SK-N-SH treated with all-trans-retinoic acid at 6 μM for 48 hours (cell line): ENCODE measurements around the gene HTT.

ENCODE experiments used
- ATAC-seq: fragments of 200-7000 bp; cut with Tn5 transposase; 3 replicates; pipeline ENCODE4 v1.9.1; 2020; ENCODE audit warnings: mild to moderate bottlenecking, moderate library complexity
- ARNTL ChIP-seq: fragments of 450-650 bp; formaldehyde crosslinking; IDR thresholded peaks from 2 replicates; pipeline ENCODE4 v1.5.0; 2020; ENCODE audit warnings: low read depth, mild to moderate bottlenecking, moderate library complexity, borderline replicate concordance
- BACH2 ChIP-seq: fragments of 250-450 bp; sonication (Bioruptor Pico); IDR thresholded peaks from 2 replicates; pipeline ENCODE4 v1.9.0; 2021; ENCODE audit warnings: mild to moderate bottlenecking, borderline replicate concordance
- CSDC2 ChIP-seq: fragments of 250-450 bp; sonication (Bioruptor Pico); IDR thresholded peaks from 2 replicates; pipeline ENCODE4 v1.5.0; 2020; ENCODE audit warnings: mild to moderate bottlenecking, moderate library complexity
- ESRRG ChIP-seq: fragments of 250-450 bp; sonication (Bioruptor Pico); IDR thresholded peaks from 2 replicates; pipeline ENCODE4 v1.6.1; 2021; ENCODE audit warnings: mild to moderate bottlenecking
- GLIS3 ChIP-seq: fragments of 250-450 bp; sonication (Bioruptor Pico); IDR thresholded peaks from 2 replicates; pipeline ENCODE4 v1.5.0; 2020; ENCODE audit warnings: mild to moderate bottlenecking, moderate library complexity
- ISL1 ChIP-seq: fragments of 250-450 bp; sonication (Bioruptor Pico); IDR thresholded peaks from 2 replicates; pipeline ENCODE4 v2.1.2; 2022; ENCODE audit warnings: mild to moderate bottlenecking, moderate library complexity
- OSR1 ChIP-seq: fragments of 250-450 bp; sonication (Bioruptor Pico); IDR thresholded peaks from 2 replicates; pipeline ENCODE4 v1.8.0; 2022; ENCODE audit warnings: moderate library complexity, mild to moderate bottlenecking, inconsistent platforms
- PPARA ChIP-seq: fragments of 250-450 bp; sonication (Bioruptor Pico); IDR thresholded peaks from 2 replicates; pipeline ENCODE4 v1.5.0; 2020; ENCODE audit warnings: mild to moderate bottlenecking, borderline replicate concordance
- RARB ChIP-seq: fragments of 250-450 bp; sonication (Bioruptor Pico); IDR thresholded peaks from 2 replicates; pipeline ENCODE4 v1.8.0; 2021; ENCODE audit warnings: mild to moderate bottlenecking, moderate library complexity
- TCF4 ChIP-seq: fragments of 250-450 bp; sonication (Bioruptor Pico); IDR thresholded peaks from 2 replicates; pipeline ENCODE4 v1.8.0; 2021; ENCODE audit warnings: mild to moderate bottlenecking, moderate library complexity, borderline replicate concordance
- TOX ChIP-seq: fragments of 250-450 bp; sonication (Bioruptor Pico); IDR thresholded peaks from 2 replicates; pipeline ENCODE4 v1.8.0; 2021; ENCODE audit warnings: mild to moderate bottlenecking, moderate library complexity, borderline replicate concordance
- TSHZ2 ChIP-seq: fragments of 250-450 bp; sonication (Bioruptor Pico); IDR thresholded peaks from 2 replicates; pipeline ENCODE4 v1.5.0; 2020; ENCODE audit warnings: mild to moderate bottlenecking, moderate library complexity
- ZC3H10 ChIP-seq: fragments of 250-450 bp; sonication (Bioruptor Pico); IDR thresholded peaks from 2 replicates; pipeline ENCODE4 v1.5.1; 2021; ENCODE audit warnings: mild to moderate bottlenecking, moderate library complexity
- ZFP3 ChIP-seq: fragments of 250-450 bp; sonication (Bioruptor Pico); IDR thresholded peaks from 2 replicates; pipeline ENCODE4 v1.5.0; 2020; ENCODE audit warnings: mild to moderate bottlenecking, moderate library complexity
- ZFP30 ChIP-seq: fragments of 450-650 bp; formaldehyde crosslinking; IDR thresholded peaks from 2 replicates; pipeline ENCODE4 v1.5.0; 2022; ENCODE audit warnings: mild to moderate bottlenecking, moderate library complexity
- ZNF565 ChIP-seq: fragments of 450-650 bp; formaldehyde crosslinking; conservative IDR thresholded peaks from 2 replicates; pipeline ENCODE4 v1.5.0; 2020; ENCODE audit warnings: low read depth, mild to moderate bottlenecking, moderate library complexity
- ZNF70 ChIP-seq: fragments of 450-650 bp; formaldehyde crosslinking; IDR thresholded peaks from 2 replicates; pipeline ENCODE4 v1.5.0; 2020; ENCODE audit warnings: mild to moderate bottlenecking, moderate library complexity
- ZNF8 ChIP-seq: fragments of 450-650 bp; formaldehyde crosslinking; IDR thresholded peaks from 2 replicates; pipeline ENCODE4 v1.5.0; 2020; ENCODE audit warnings: mild to moderate bottlenecking, moderate library complexity
- TF ChIP-seq, protein P1 (sequence below): fragments of 250-450 bp; sonication (Bioruptor Pico); IDR thresholded peaks from 2 replicates; pipeline ENCODE4 v1.8.0; 2020; ENCODE audit warnings: mild to moderate bottlenecking, moderate library complexity, borderline replicate concordance
- TF ChIP-seq, protein P2 (sequence below): fragments of 250-450 bp; sonication (Bioruptor Pico); IDR thresholded peaks from 2 replicates; pipeline ENCODE4 v1.5.1; 2020; ENCODE audit warnings: low read depth, mild to moderate bottlenecking, moderate library complexity

The HTT gene

DNA sequence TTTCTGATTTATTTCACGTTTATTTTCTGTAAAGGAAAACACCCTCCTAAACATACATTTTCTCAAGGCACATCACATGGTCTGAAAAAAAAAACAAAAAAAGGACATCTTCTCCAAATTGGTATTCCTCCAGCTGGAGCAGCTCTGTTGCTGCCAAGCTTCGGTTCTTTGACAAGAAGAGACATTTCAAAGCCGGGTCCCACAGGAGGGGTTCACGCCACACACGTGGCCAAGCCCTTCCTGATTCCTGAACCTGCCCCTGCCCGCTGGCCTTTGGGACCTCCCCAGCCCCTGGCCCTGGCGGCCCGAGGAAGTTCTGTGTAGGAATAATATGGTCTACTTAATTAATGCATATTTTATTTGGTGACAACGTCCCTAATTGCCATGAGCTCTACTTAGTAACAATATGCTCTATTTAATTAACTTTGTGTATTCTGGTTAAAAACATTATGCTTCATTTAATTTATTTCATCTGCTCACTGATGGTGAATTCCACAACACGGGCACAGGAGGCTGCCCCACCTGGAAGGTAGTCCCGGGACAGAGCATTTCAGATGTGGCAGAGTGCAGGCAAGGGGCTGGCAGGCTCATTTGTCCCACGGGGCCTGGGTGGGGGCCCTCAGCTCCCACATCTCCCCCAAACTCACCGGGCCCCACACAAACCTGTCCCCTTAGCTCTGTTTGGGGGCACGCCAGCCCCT, 212.9 kb downstream of the HTT start:
- ATAC-seq: no peak

GRCh38 chr4:3287972-3288570, 213.6 kb downstream of the HTT start:
- ATAC-seq: no peak
- no peak for TF ChIP-seq ISL1

More for the DNA sequence above, 212.9 kb downstream of the HTT start:
- TF ChIP-seq TSHZ2 (CRISPR knock-in tag): no peak
- TF ChIP-seq ZNF70: no peak
- TF ChIP-seq ZFP30 (CRISPR knock-in tag): no peak
- TF ChIP-seq, protein P1, sequence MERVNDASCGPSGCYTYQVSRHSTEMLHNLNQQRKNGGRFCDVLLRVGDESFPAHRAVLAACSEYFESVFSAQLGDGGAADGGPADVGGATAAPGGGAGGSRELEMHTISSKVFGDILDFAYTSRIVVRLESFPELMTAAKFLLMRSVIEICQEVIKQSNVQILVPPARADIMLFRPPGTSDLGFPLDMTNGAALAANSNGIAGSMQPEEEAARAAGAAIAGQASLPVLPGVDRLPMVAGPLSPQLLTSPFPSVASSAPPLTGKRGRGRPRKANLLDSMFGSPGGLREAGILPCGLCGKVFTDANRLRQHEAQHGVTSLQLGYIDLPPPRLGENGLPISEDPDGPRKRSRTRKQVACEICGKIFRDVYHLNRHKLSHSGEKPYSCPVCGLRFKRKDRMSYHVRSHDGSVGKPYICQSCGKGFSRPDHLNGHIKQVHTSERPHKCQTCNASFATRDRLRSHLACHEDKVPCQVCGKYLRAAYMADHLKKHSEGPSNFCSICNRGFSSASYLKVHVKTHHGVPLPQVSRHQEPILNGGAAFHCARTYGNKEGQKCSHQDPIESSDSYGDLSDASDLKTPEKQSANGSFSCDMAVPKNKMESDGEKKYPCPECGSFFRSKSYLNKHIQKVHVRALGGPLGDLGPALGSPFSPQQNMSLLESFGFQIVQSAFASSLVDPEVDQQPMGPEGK (CRISPR knock-in tag): no peak
- no peak for TF ChIP-seq ZFP3 (CRISPR knock-in tag)
- no peak for TF ChIP-seq ESRRG (CRISPR knock-in tag)
- TF ChIP-seq PPARA: no peak
- TF ChIP-seq, protein P2, sequence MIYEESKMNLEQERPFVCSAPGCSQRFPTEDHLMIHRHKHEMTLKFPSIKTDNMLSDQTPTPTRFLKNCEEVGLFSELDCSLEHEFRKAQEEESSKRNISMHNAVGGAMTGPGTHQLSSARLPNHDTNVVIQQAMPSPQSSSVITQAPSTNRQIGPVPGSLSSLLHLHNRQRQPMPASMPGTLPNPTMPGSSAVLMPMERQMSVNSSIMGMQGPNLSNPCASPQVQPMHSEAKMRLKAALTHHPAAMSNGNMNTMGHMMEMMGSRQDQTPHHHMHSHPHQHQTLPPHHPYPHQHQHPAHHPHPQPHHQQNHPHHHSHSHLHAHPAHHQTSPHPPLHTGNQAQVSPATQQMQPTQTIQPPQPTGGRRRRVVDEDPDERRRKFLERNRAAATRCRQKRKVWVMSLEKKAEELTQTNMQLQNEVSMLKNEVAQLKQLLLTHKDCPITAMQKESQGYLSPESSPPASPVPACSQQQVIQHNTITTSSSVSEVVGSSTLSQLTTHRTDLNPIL: no peak
- TF ChIP-seq GLIS3 (CRISPR knock-in tag): no peak
- no peak for TF ChIP-seq TOX (CRISPR knock-in tag)
- TF ChIP-seq TCF4 (CRISPR knock-in tag): no peak
- no peak for TF ChIP-seq RARB (CRISPR knock-in tag)
- no peak for TF ChIP-seq ISL1
- TF ChIP-seq CSDC2 (CRISPR knock-in tag): no peak
- no peak for TF ChIP-seq ZC3H10 (CRISPR knock-in tag)
- TF ChIP-seq BACH2 (CRISPR knock-in tag): no peak
- TF ChIP-seq ARNTL: no peak
- no peak for TF ChIP-seq ZNF565 (CRISPR knock-in tag)
- TF ChIP-seq ZNF8 (CRISPR knock-in tag): no peak

DNA sequence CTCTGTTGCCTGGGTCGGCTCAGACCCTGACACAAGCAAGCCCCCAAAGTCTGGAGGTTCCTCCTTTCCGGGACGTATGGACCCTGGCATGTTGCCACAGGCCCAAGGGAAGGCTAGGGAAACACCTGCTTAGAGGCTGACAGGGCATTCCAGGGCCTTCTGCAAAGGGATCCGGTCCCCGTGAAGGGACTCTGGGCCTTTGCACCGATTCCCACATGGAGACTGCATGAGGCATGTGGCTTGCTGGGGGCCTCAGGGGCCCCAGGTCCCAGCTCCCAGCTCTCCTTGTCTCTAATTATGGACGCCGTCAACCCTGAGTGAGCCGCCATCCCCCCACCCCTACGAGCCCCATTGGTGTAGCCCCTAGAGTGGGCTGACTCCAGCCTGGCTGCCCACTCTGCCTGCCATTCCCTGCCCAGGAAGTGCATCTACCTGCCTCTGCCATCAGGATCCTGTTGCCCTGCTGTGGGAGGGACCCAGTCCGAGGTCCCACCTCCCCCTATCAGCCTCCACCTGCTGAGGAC, 214.2 kb downstream of the HTT start:
- TF ChIP-seq, protein P1 (CRISPR knock-in tag): no peak
- TF ChIP-seq, protein P2: no peak
- no peak for TF ChIP-seq ZNF8 (CRISPR knock-in tag)
- no peak for TF ChIP-seq OSR1 (CRISPR knock-in tag)
- no peak for ATAC-seq
